Measurements from ENCODE around the gene ANAPC10.

The ANAPC10 gene

GRCh38 chr4:145075742-145076468, 22.1 kb downstream of the ANAPC10 start:
- H3K4me3 ChIP-seq (ENCODE audit: low read depth, low read length): no peak overlapping the region
- TF ChIP-seq, protein P1, sequence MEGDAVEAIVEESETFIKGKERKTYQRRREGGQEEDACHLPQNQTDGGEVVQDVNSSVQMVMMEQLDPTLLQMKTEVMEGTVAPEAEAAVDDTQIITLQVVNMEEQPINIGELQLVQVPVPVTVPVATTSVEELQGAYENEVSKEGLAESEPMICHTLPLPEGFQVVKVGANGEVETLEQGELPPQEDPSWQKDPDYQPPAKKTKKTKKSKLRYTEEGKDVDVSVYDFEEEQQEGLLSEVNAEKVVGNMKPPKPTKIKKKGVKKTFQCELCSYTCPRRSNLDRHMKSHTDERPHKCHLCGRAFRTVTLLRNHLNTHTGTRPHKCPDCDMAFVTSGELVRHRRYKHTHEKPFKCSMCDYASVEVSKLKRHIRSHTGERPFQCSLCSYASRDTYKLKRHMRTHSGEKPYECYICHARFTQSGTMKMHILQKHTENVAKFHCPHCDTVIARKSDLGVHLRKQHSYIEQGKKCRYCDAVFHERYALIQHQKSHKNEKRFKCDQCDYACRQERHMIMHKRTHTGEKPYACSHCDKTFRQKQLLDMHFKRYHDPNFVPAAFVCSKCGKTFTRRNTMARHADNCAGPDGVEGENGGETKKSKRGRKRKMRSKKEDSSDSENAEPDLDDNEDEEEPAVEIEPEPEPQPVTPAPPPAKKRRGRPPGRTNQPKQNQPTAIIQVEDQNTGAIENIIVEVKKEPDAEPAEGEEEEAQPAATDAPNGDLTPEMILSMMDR (IDR thresholded peaks at IDR 0.05; ENCODE audit: borderline replicate concordance, insufficient read depth, low read depth, low read length): no peak

DNA sequence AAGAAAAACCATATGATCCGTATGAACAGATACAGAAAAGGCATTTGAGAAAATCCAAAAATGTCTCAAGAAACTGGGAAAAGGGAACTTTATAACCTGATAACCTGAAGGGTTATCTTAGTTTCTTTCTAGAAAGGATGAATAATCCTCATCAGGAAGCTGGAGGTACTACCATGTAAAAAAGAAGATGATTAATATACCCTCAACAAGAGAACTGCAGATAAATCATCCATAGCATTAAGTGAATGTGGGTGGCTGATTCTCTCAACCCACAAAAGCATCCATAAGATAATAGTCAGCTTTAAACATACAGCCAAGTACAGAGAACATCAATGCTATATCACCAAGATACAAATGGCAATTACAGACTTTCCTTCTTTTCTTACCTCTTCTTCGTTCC, 26.4 kb downstream of the ANAPC10 start:
- TF ChIP-seq, protein P1 (IDR thresholded peaks at IDR 0.05; ENCODE audit: borderline replicate concordance, insufficient read depth, low read depth, low read length): no peak
- no peak overlapping the region for H3K4me3 ChIP-seq (ENCODE audit: low read depth, low read length)

GRCh38 chr4:145069361-145069760, 28.6 kb downstream of the ANAPC10 start:
- TF ChIP-seq, protein P1 (IDR thresholded peaks at IDR 0.05; ENCODE audit: borderline replicate concordance, insufficient read depth, low read depth, low read length): no peak
- no peak overlapping the region for H3K4me3 ChIP-seq (ENCODE audit: low read depth, low read length)

- TF ChIP-seq, protein P1 (IDR thresholded peaks at IDR 0.05; ENCODE audit: borderline replicate concordance, insufficient read depth, low read depth, low read length): no peak
- H3K4me3 ChIP-seq (ENCODE audit: low read depth, low read length): no peak overlapping the region
Measured at GRCh38 chr4:145066063-145066501, 31.9 kb downstream of the ANAPC10 start.

DNA sequence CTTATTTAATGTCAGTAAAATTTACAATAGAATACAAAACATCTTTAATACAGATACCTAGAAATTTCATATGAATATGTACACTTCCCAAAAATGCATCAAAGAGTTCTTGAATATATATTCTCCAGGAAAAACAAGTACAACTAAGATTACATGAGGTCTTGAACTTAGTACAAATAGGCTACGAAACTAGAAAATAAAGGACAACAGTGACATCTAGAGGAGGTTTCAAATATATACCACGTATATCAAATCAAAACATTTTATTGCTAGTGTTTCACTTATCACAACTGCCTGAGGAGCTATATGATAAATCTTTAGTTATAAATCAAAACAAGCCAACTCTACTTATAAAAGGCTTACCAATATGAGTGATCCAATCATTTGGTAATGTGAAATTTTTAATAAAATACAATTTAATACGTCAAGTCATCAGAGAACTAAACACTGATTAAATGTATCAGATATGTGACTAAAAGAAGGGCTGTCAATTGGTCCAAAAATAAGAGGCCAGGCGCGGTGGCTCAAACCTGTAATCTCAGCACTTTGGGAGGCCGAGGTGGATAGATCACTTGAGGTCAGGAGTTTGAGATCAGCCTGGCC, 36.6 kb downstream of the ANAPC10 start:
- H3K4me3 ChIP-seq (ENCODE audit: low read depth, low read length): no peak overlapping the region
- TF ChIP-seq, protein P1 (IDR thresholded peaks at IDR 0.05; ENCODE audit: borderline replicate concordance, insufficient read depth, low read depth, low read length): no peak

DNA sequence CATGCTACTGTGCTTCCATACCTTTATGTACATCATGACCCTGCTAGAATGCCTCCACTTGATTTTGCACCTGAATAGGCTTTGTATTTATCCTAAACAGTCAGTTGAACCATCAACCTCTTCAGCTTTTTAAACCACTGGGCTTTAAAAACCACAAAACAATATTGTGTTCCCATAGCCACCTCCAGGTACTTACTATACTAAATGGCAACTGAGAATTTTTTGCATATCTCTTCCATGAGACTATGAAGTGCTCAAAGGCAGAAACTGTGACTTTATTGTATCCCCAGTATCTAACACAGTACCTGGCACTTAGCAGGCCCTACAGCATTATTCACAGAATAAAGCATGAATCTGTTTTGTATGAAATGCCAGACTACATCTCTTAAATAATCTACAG, 39.7 kb downstream of the ANAPC10 start:
- TF ChIP-seq, protein P1 (IDR thresholded peaks at IDR 0.05; ENCODE audit: borderline replicate concordance, insufficient read depth, low read depth, low read length): no peak
- no peak overlapping the region for H3K4me3 ChIP-seq (ENCODE audit: low read depth, low read length)
